Occipital lobe (tissue), 2 donors: ENCODE results near the gene INSR. TPM values are rescaled to one million over a fixed set of nuclear protein-coding genes. Genes with fewer than 3 reads are reported as not detected.
A peak's percentile ranks its signal among the peaks of the same experiment; 100 is the strongest.
"Not testable (repeated sequence)": the region's sequence is repeated elsewhere in the genome, so short reads cannot be mapped to it uniquely, and the experiment has no call there.

ENCODE experiments used
- DNase-seq: peaks from one replicate; lab custom pipeline; 2025; lab: John Stamatoyannopoulos, UW
- total RNA-seq: library from RNA; depleted of rRNA; stranded (reverse); fragments of >200 nt; gene quantifications from one replicate; pipeline ENCODE4 v1.2.3, GENCODE V29; 2014

Gene INSR
- total RNA-seq, 1 donor from 2014 or later = 84.7 TPM

DNA sequence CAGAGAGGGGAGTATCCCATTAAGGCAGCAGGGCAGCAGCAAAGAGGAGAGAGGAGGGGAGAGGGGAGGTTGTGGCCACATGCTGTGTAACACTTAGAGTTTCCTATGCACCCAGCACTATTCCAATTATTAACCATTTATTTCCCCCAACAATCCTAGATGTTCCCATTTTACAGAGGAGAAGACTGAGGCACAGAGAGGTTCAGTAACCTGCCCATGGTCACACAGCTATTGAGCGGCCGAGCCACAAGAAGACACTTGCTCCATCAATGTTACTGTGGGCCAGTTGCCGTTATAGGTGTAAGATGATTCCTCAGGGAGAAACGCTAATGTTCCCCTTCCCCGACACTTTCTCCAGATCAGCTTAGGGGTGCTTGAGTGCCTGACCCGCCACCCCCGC lies 69.2 kb downstream of the INSR start:
- DNase-seq = no peak

DNA sequence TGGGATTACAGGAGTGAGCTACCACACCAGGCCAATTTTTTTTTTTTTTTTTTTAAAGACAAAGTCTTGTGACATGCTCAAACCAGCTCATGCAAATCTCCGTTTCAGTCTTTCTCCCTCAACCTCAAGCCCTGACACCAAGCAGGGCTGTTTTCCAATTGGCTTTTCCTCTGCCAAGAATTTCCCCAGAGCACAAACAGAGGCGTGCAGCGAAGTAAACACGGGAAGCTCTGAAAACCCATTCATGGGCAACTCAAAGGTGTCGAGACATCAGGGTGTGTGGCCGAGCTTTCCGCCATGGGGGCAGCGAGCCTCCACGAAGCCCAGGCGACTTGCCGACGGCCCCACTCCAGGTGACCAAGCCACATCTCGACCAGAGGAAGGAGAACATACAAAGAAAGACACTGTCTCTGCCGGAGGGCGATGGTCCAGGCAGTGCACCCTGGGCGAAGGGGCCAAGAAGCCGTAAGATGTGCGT lies 70.0 kb downstream of the INSR start:
- no peak for DNase-seq

DNA sequence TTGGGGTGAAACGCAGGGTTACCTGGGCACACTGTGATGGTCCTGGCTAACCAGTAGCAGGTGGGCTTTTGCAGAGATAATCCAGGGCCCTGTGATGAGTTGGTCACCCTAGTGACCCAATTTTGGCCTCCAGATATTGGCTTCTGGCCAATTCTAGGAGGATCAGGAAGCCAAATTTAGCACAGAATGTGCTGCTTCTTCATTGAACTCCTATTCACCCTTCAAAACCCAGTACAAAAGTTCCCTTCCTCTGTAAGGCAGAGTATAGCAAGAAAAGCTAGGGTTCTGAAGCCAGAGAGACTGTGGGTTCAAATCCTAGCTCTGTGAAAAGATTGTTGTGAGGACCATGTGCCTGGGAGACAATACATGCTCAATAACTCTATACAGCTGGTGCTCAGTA lies 70.8 kb downstream of the INSR start:
- no peak for DNase-seq

DNA sequence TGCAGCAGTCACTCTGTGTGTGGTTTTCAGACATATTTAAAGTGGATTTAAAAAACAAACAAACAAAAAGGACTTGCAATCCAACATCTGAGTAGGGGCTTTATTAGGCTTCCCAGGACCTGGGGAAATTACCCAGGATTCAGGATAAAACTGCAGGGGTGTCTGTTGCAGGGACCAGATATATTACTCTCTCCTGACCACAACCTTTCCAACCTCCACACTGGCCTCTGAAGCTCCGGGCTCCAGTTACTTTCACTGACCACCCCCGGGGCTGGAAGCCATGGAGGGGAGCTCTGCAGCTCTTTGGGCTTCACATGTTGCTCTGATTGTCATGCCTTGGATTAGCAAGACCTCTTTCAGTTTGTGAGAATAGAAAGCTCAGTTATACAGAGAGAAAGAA lies 75.2 kb downstream of the INSR start:
- DNase-seq = no peak

DNA sequence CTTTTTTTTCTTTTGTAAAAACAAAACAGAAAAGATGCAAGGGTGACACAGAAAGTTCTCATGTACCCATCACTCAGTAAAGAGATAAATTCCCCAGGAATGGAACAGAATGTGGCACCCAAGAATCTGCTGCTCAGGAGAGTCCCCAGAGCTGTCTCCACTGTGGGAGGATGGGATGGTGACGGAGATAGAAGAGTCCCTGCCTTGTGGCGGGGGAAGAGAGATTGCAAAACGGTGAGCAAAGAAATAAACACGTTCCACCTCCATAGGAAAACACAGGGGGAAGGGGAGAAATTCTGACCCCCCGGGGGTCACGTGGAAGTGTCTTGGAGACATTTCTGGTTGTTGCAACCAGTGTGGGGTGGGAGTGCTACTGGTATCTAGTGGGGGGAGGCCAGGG lies 76.4 kb downstream of the INSR start:
- no peak for DNase-seq

DNA sequence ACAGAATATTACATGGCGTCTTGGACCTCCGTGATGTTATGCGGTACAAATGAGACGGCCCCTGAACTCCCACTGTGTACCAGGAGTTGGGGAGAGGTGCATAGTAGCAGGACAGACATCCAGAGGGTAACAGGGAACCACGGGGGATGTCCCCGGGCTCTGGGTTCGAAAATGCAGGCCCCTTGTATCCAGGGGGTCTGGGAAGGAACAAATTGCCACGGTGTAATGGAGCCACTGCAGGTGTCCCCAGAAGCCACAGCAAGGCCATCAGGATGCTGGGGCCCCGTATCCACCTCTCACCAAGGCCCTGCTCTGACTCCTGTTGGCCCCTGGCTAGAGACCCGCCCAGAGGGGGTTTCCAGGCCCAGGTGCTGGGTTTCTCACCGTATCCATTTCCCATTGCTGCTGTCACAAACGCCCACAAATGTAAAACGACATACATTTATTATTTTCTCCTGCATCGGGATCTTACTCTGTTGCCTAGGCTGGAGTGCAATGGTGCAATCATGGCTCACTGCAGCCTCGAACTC lies 77.8 kb downstream of the INSR start:
- DNase-seq = no peak

DNA sequence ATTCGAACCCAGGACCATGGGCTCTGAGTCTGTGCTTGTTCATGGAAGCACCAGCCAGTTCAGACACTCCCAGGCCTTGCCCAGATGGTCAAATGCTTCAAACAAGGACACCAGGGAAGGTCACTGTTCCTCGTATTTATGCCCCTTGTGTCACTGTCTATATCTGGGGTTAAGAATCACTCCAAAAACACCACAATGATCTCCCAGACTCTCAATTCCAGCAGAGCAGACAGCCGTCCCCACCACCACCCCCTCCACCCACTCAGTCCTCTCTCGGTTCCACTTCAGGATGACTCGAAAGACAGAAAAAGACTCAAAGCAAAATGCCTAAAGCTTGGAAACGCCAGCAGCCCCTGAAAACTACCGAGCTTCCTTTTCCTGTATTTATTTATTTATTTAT lies 79.0 kb downstream of the INSR start:
- DNase-seq = no peak

DNA sequence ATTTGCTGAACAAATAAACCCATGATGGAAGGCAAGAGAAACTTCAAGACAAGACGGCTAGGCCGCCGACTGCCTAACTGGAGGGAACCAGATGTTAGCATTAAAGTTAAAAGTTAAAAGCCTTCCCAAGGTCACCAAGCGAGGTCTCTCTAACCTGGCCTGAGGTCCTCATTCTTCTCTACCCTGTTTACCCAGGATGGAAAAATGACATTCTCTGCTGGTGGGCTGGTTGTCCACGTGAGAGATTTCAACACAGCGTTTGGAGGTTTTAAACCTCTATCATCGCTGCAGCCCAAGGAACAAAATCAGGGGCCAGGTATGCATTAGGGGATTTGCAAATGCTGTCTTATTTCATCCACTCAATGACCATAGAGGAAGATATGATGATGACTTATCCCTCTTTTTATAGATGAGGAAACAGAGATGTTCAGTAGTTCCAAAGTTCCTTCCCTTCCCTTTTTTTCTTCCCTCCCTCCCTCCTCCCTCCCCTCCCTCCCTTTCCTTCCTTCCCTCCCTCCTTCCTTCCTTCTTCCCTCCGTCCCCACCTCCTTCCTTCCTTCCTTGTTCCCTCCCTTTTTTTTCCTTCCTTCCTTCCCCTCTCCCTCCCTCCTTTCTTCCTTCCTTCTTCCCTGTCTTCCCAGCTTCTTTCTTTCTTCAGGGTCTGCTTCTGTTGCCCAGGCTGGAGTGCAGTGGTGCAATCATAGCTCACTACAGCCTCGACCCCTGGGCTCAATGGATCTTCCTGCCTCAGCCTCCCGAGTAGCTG lies 79.7 kb downstream of the INSR start:
- DNase-seq = no peak

DNA sequence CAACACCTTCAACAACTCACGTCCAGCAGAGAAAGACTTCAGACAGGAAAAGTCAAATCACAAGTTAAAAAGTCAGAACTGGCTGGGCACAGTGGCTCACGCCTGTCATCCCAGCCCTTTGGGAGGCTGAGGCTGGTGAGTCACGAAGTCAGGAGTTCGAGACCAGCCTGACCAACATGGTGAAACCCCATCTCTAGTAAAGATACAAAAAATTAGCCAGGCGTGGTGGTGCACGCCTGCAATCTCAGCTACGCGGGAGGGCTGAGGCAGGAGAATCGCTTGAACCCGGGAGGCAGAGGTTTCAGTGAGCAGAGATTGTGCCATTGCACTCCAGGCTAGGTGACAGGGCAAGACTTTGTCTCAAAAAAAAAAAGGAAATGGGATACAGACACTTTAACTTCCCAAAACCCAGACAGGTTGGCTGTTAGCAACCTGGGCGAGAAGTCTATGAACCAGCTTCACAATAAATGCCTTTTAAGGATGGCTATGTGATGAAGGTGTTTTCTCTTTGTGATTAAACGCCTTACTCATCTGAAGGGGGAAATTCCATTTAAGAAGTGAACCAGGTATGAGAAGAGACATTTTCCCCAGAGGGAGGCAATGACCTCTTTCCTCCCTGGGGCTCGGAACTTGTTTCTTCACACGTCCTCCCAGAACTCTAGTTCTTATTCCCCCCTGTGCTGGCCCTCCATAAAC lies 80.4 kb downstream of the INSR start:
- DNase-seq = no peak

DNA sequence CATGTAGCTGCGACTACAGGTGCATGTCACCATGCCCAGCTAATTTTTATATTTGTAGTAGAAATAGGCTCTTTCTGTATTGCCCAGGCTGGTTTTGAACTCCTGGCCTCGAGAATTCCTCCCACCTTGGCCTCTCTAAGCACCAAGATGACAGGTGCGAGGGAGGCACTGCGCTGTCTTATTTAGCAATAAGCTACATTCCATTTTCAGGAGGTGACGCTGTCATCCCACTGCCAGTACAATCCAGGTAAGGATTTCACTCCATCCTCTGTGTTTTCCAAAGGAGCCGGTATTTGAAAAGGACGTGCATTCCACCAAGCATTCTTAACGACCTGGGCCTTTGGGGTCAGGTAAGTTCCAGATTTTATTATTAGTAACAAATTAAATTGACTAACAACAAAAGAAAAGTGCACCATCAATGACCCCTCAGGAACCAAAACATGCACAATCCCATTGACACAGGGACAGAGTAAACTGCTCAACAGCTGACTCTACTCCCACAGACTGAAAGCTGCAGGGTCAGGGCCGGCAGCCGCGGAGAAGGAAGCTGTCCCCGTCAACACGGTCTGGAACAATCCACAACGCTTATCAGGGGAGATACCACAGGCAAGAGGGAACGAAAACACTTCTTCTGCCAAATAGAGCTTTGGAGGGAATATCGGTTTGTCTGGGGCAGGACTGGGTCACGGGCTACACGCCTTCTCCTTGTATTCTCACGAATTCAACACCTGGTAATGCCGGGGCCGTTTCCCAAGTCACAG lies 82.8 kb downstream of the INSR start:
- DNase-seq = no peak

DNA sequence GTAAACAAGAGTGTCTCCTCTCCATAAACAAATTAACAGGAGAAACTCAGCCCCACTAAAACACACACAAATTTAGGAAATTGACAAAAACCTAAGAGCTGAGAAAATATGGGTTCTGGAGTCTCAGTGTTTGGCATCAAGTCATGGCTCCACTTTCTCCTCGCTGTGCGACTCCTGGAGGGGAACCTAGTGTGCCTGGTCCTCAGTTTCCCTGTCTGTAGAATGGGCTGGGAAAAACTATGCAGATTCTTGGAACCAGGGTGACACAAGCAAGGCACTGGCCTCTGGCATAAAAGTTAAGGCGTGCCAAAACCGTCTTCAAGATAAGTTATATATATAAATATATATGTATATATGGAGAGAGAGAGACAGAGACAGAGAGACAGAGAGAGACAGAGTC lies 83.9 kb downstream of the INSR start:
- no peak for DNase-seq

DNA sequence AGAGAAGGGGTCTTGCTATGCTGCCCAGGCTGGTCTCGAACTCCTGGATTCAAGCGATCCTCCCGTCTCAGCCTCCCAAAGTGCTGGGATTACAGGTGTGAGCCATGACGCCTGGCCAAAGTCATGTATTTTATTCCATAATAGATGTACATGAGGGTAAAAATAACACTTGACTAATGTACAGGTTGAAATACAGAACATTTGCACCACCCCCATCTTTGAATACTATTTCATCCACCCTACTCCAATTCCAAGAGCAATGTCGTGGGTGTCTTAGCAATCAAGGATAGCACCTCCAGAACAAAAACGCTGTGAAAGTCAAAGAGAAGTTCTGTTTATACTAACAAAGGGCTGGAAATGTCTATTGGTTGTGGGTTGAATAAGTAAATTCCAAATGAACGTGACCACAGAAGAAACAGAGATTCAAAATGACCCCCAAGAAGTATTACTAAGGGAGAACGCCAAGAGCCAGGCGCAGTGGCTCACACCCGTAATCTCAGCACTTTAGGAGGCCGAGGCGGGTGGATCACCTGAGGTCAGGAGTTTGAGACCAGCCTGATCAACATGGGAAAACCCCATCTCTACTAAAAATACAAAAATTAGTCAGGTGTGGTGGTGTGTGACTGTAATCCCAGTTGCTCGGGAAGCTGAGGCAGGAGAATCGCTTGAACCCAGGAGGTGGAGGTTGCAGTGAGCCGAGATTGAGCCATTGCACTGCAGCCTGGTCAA lies 84.5 kb downstream of the INSR start:
- DNase-seq = not testable (repeated sequence)

DNA sequence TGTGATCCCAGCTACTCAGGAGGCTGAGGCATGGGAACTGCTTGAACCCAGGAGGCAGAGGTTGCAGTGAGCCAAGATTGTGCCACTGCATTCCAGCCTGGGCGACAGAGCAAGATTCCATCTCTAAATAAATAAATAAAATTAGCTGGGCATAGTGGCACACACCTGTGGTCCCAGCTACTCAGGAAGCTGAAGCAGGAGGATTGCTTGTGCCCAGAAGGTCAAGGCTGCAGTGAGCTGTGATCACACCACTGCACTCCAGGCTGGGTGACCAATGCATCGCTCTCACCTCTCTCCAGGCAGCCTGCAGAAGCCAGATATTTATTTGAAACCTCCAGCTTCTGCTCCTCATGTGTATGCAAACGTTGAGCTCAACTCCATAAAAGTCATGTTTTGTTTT lies 85.2 kb downstream of the INSR start:
- not testable (repeated sequence) for DNase-seq

DNA sequence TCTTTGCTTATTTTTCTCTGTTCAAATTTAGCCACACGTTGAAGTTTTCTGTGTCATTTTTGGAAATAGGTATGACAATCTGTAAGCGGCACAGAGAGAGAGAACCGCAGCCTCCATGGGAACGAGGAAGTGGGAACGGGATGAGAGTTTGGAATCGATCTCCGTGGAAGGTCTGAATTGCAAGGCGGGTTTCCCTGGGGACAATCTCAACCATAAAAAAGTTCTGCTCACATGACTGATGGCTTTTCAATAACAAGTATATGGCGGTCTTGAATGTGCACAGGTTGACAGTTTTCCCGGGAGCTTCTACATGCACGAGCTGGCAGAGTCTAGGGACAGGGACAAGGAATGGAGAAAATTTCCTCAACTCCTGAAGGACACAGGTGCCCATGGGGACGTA lies 90.9 kb downstream of the INSR start:
- no peak for DNase-seq

DNA sequence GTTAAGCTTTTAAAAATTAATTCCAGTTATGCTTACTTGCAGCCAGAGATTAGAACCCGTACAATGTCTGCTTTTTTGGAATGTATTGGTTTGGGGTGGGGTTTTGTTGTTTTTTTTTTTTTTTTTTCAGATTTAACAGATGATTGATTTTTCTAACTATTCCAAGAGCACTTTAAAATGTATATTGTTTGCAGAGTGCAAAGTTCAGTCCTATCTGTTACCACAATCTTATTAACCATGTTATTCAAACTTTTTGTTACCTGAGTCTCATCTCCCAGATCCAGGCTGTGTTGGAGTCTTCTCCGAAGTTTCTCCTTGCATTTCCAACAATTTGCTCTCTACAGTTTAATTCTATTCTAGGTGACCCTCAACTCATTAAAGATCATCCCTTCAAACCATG lies 91.3 kb downstream of the INSR start:
- DNase-seq = no peak

DNA sequence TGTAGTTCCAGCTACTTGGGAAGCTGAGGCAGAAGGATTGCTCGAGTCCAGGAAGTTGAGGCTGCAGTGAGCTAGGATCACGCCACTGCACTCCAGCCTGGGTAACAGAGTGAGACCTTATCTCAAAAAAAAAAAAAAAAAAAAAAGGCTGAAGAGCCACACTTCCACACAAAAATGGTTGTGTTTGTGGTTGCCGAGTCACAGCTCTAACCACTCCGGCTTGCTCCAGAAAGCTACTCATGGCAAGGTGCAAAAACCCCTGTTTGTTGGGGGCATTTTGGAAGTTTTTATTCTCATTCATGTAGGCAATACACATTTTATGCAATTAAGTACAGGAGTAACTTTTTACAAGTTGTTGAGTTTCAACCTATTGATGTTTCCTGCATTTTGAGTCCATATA lies 93.5 kb downstream of the INSR start:
- no peak for DNase-seq

DNA sequence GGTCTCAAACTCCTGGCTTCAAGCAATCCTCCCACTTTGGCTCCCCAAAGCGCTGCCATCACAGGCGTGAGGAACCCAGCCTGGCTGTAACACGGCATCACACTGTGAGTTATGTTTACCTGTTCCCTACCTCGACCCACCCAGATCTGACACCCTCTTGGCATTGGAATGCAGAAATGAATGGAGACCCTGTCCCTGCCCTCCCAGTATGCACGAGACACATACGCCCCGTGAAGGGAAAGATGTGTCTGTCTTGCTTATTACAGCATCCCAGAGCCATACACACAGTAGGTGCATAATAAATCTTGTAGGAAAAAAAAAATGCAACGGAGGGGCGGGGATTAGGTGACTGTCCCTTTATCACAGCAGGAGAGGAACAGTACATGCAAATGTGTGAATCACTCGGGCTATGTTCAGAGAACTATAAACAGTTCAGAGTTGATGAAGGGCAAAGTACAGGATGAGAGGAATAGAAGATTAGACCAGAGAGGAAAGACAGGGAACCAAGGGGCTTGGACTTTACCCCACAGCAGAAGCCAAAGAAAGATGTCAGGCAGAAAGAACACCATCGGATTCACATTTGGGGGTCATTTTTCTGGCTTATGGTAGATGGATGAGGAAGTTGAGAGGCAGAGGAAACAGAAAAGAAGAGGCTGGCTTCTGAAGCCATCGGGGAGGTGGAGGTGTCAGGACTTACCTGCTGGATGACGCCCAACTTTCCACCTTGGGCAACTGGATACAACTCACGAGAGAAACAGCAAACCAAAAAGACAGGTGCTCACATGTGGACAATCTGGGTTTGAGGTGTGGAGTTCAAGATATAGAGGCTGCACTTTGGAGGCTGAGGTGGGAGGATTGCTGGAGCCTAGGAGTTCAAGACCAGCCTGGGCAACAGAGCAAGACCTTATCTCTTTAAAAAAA lies 94.3 kb downstream of the INSR start:
- DNase-seq = no peak

DNA sequence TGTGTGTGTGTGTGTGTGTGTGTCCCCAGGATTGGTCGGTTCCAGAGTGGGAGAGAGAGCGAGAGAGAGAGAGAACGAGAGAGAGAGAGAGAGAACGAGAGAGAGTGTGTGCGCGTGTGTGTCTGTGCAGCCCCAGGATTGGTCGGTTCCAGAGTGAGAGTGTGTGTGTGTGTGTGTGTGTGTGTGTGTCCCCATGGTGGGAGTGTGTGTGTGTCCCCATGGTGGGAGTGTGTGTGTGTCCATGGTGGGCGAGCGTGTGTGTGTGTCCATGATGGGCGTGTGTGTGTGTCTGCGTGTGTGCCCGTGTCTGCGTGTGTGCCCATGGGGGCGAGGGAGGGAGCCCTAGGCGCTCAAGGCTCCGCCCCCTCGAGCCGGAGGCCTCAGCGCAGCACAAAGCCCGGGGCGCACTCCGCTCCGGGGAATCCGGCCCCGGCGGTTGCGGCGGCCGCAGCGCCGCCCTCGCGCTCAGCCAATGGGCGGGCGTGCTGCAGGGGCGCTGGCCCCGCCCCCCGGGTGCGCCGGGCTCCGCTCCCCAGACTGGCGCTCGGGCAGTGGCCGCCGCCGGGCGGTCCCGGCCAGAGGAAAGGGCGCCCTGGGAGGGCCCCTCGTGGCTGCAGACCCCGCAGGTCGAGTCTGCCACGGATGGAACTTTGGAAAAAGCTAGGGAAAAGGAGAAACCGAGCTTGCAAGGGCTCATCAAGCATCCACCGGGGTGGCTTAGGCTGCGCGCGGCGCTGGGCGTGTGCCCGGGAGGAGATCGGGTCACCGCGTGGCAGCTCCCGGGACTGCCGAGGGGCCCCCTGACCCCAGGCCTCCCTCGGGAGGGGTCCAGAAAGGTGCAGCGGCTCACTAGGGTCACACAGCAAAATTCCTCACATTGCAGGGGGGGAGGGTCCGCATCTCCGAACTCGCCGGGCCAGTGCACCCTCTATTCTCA lies 96.2 kb downstream of the INSR start:
- DNase-seq = peak; percentile 85

DNA sequence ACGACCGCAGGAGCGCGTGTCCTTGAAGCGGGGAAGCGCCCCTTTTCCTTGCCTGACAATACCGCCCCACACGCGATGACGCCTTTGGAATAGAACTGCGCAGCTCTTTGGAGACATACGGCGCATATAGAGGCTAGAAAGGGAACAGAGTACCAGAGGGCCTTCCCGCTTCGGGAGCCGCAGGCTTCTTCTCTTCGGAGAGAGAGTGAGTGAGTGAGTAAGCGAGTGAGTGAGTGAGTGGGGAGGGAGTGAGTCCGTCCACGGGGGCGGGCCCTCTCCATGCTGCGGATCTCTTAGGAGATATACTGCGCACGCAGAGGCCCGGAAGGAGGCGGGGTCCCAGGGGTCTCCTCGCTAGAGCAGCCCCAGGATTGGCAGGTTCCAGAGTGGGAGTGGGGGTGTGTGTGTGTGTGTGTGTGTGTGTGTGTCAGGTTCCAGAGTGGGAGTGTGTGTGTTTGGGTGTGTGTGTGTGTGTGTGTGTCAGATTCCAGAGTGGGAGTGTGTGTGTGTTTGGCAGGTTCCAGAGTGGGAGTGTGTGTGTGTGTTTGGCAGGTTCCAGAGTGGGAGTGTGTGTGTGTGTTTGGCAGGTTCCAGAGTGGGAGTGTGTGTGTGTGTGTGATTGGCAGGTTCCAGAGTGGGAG lies 97.0 kb downstream of the INSR start:
- DNase-seq = peak; percentile 87
